GM12878 (cell line): ENCODE results near the gene SNRPN. TPM values are rescaled to one million over a fixed set of nuclear protein-coding genes. Genes with fewer than 3 reads are reported as not detected.

Experiments
- BACH1 ChIP-seq: fragments of 450-650 bp; IDR thresholded peaks from 2 replicates; pipeline ENCODE4 v1.6.1; 2017; ENCODE audit warnings: mild to moderate bottlenecking, borderline replicate concordance
- BHLHE40 ChIP-seq, 2 experiments: fragments of 450-650 bp in 1 of 2; IDR thresholded peaks; 2 replicates each; pipeline ENCODE4 v1.6.1; 2011 to 2017; ENCODE audit warnings: low read depth in 2 of 2, borderline replicate concordance in 1 of 2, improper control_type of control experiment in 1 of 2, low read length in 1 of 2, mild to moderate bottlenecking in 1 of 2
- E2F4 ChIP-seq: IDR thresholded peaks from 2 replicates; pipeline ENCODE4 v1.6.1; 2012; ENCODE audit warnings: low read depth, low read length, improper control_type of control experiment
- IRF5 ChIP-seq: fragments of 450-650 bp; IDR thresholded peaks from 2 replicates; pipeline ENCODE4 v1.6.1; 2017; ENCODE audit warnings: borderline replicate concordance
- JUNB ChIP-seq: IDR thresholded peaks from 2 replicates; pipeline ENCODE4 v1.6.1; 2016; ENCODE audit warnings: antibody characterized with exemption, mild to moderate bottlenecking
- KAT2A ChIP-seq: conservative IDR thresholded peaks from 2 replicates; pipeline ENCODE4 v1.6.1; 2011; ENCODE audit warnings: low read depth, low read length; ENCODE audit not compliant: control insufficient read depth
- MEF2B ChIP-seq: fragments of 450-650 bp; IDR thresholded peaks from 2 replicates; pipeline ENCODE4 v1.6.1; 2018; ENCODE audit warnings: mild to moderate bottlenecking, moderate library complexity; ENCODE audit not compliant: partially characterized antibody, poor library complexity, severe bottlenecking
- MYB ChIP-seq: fragments of 150-350 bp; IDR thresholded peaks from 2 replicates; pipeline ENCODE4 v1.6.1; 2014; ENCODE audit warnings: mild to moderate bottlenecking, low read depth, low read length, borderline replicate concordance
- NRF1 ChIP-seq: conservative IDR thresholded peaks from 2 replicates; pipeline ENCODE4 v1.6.1; 2011; ENCODE audit warnings: mild to moderate bottlenecking, low read depth, low read length, improper control_type of control experiment
- PAX8 ChIP-seq: fragments of 450-650 bp; IDR thresholded peaks from 2 replicates; pipeline ENCODE4 v1.6.1; 2017; ENCODE audit warnings: mild to moderate bottlenecking, moderate library complexity
- POU2F2 ChIP-seq: IDR thresholded peaks from 3 replicates; pipeline ENCODE4 v1.6.1; 2011; ENCODE audit warnings: low read depth, mild to moderate bottlenecking, low read length, borderline replicate concordance
- RAD51 ChIP-seq: fragments of 450-650 bp; IDR thresholded peaks from 2 replicates; pipeline ENCODE4 v1.6.1; 2016; ENCODE audit warnings: moderate library complexity, mild to moderate bottlenecking, inconsistent platforms
- RELA ChIP-seq: fragments of 450-650 bp; IDR thresholded peaks from 2 replicates; pipeline ENCODE4 v1.8.0; 2014; ENCODE audit warnings: borderline replicate concordance; ENCODE audit not compliant: partially characterized antibody
- REST ChIP-seq: IDR thresholded peaks from 2 replicates; pipeline ENCODE4 v1.6.1; 2012; ENCODE audit warnings: mild to moderate bottlenecking, low read depth, low read length
- RUNX3 ChIP-seq: IDR thresholded peaks from 2 replicates; pipeline ENCODE4 v1.6.1; 2012; ENCODE audit warnings: low read length, inconsistent platforms
- SIN3A ChIP-seq: IDR thresholded peaks from 2 replicates; pipeline ENCODE4 v1.6.1; 2012; ENCODE audit warnings: low read depth, low read length, improper control_type of control experiment
- SMARCA5 ChIP-seq: fragments of 450-650 bp; IDR thresholded peaks from 2 replicates; pipeline ENCODE4 v1.6.1; 2017; ENCODE audit warnings: mild to moderate bottlenecking
- TCF12 ChIP-seq: IDR thresholded peaks from 2 replicates; pipeline ENCODE4 v1.6.1; 2011; ENCODE audit warnings: low read depth, mild to moderate bottlenecking, low read length
- YBX1 ChIP-seq: fragments of 450-650 bp; IDR thresholded peaks from 2 replicates; pipeline ENCODE4 v1.6.1; 2016; ENCODE audit warnings: antibody characterized with exemption
- ZBED1 ChIP-seq: IDR thresholded peaks from 2 replicates; pipeline ENCODE4 v1.6.1; 2016; ENCODE audit warnings: borderline replicate concordance
- ZBTB11 ChIP-seq: fragments of 450-650 bp; formaldehyde crosslinking; IDR thresholded peaks from 2 replicates; pipeline ENCODE4 v1.5.0; 2022; ENCODE audit warnings: mild to moderate bottlenecking, missing genetic modification characterization
- ZSCAN29 ChIP-seq: fragments of 450-650 bp; IDR thresholded peaks from 2 replicates; pipeline ENCODE4 v1.6.1; 2017; ENCODE audit warnings: mild to moderate bottlenecking, moderate library complexity
- polyA plus RNA-seq, 11 experiments: library from polyadenylated mRNA; depleted of rRNA in 4 of 11; unstranded in 6 of 11; stranded (reverse) in 5 of 11; fragments of >200 nt; fragmentation: Nextera tagmentation in 4 of 11; fragmentation: Illumina TruSeq in 1 of 11; extraction: Ambion mirVana in 4 of 11; extraction: Trizol in 1 of 11; gene quantifications; 1 replicate in 1 of 11; 2 replicates in 10 of 11; pipeline versions ENCODE4 v1.2.1 to v1.2.3, GENCODE V29; 2011 to 2016; ENCODE audit warnings: inconsistent platforms in 2 of 11, missing spikeins in 2 of 11, low read depth in 1 of 11
- total RNA-seq, 4 experiments: library from RNA; depleted of rRNA in 3 of 4; stranded (reverse); fragments of >200 nt in 3 of 4; fragmentation: Illumina TruSeq in 1 of 4; extraction: Trizol in 1 of 4; gene quantifications; 2 replicates each; pipeline versions ENCODE4 v1.2.1 to v1.2.3, GENCODE V29; 2013 to 2021

The SNRPN gene
- total and polyA plus RNA-seq, 10 of the 15 experiments (the other 5 are each of a cell fraction or from before 2014, with no cell fraction given): 9.1 to 103 (median 45.5) TPM

GRCh38 chr15:24954783-24955530 lies at the start of gene SNRPN, which contains the start of gene SNURF (continued):
- TF ChIP-seq BACH1 (no peak), REST (no peak), ZSCAN29 (no peak), SIN3A (no peak), RELA (no peak), PAX8 (no peak), MYB (no peak), ZBTB11 (CRISPR knock-in tag) (no peak), POU2F2 (0 out of 3 replicates have a peak, but pooled peaks have one; percentile 47), RUNX3 (peak; percentile 39; the same call in 1 of the 2 replicates), TCF12 (no peak), IRF5 (no peak), E2F4 (no peak), JUNB (no peak), NRF1 (peak; percentile 68), YBX1 (no peak), BHLHE40 (IDR thresholded peaks at IDR 0.05; ENCODE audit: borderline replicate concordance in 1 of 2, low read depth in 2 of 2, low read length in 1 of 2) (peak in 1 of 2 experiments; percentile 23; a peak in 1 of 4 replicates), KAT2A (no peak), RAD51 (no peak), MEF2B (no peak), SMARCA5 (peak; percentile 88), ZBED1 (peak; percentile 24; the same call in 1 of the 2 replicates)
